Effector CD8-positive, alpha-beta T cell (primary cell): ENCODE results near the gene ACAP2.
"Not testable (repeated sequence)": the region's sequence is repeated elsewhere in the genome, so short reads cannot be mapped to it uniquely, and the experiment has no call there.

Experiments
- DNase-seq: peaks from one replicate; lab custom pipeline; 2025; lab: John Stamatoyannopoulos, UW

Gene ACAP2

GRCh38 chr3:195394024-195394423 is 48.8 kb downstream of the ACAP2 start:
- DNase-seq, result no peak

GRCh38 chr3:195388380-195388779 is 54.4 kb downstream of the ACAP2 start:
- DNase-seq, result no peak

- DNase-seq, result no peak
These were observed 56.1 kb downstream of the ACAP2 start for GRCh38 chr3:195386739-195387138.

GRCh38 chr3:195385526-195385925 is 57.3 kb downstream of the ACAP2 start:
- DNase-seq, result no peak

- DNase-seq, result no peak
These were observed 57.9 kb downstream of the ACAP2 start for GRCh38 chr3:195384952-195385351.

GRCh38 chr3:195372220-195372619 is 70.6 kb downstream of the ACAP2 start:
- no peak for DNase-seq

GRCh38 chr3:195366200-195366925 is 76.5 kb downstream of the ACAP2 start:
- DNase-seq, result no peak

GRCh38 chr3:195365371-195365770 is 77.4 kb downstream of the ACAP2 start:
- no peak for DNase-seq

- not testable (repeated sequence) for DNase-seq
These were observed 85.0 kb downstream of the ACAP2 start for GRCh38 chr3:195357797-195358196.

GRCh38 chr3:195356151-195357086 is 86.4 kb downstream of the ACAP2 start:
- no peak for DNase-seq

GRCh38 chr3:195354009-195354408 is 88.8 kb downstream of the ACAP2 start:
- not testable (repeated sequence) for DNase-seq

GRCh38 chr3:195352895-195353488 is 89.8 kb downstream of the ACAP2 start:
- no peak for DNase-seq

- DNase-seq, result no peak
These were observed 94.2 kb downstream of the ACAP2 start for GRCh38 chr3:195348426-195349115.

- no peak for DNase-seq
These were observed 105.1 kb downstream of the ACAP2 start for GRCh38 chr3:195337747-195338146.

GRCh38 chr3:195334967-195335366 is 107.9 kb downstream of the ACAP2 start:
- DNase-seq, result no peak

- no peak for DNase-seq
These were observed 123.8 kb downstream of the ACAP2 start for GRCh38 chr3:195319060-195319459.

- no peak for DNase-seq
These were observed 130.1 kb downstream of the ACAP2 start for GRCh38 chr3:195312714-195313113.

- no peak for DNase-seq
These were observed 135.1 kb downstream of the ACAP2 start for GRCh38 chr3:195307711-195308110.

GRCh38 chr3:195306369-195306768 is 136.5 kb downstream of the ACAP2 start:
- no peak for DNase-seq

- no peak for DNase-seq
These were observed 140.4 kb downstream of the ACAP2 start for GRCh38 chr3:195302431-195302830.

- no peak for DNase-seq
These were observed 145.4 kb downstream of the ACAP2 start for GRCh38 chr3:195297446-195297845.

GRCh38 chr3:195296662-195297061 is 146.2 kb downstream of the ACAP2 start:
- DNase-seq, result no peak
